ENCODE measurements around the gene NFAT5. TPM values are rescaled to one million over a fixed set of nuclear protein-coding genes. Genes with fewer than 3 reads are reported as not detected.

Gene NFAT5
- polyA plus RNA-seq, 1 donor, result 68.1 TPM

DNA sequence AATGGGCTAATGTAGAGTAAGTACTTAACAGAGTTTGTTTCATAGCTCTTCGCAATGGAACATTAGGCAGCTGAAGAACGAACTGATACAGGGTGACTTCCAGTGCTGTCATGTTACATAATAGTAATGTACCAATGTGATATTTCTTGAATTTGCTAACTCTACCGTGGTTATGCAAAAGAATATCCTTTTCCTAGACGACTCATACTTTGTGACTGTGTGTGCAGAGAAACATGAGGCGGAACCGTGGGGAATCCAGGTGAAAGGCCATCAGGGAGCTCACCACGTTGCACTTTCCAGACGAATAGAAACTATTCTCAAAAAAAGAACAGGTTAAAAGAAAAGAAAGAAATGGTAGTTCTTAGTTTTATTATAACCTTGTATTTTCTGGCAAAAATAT is 175.8 kb downstream of the NFAT5 start:
- no peak for DNase-seq

DNA sequence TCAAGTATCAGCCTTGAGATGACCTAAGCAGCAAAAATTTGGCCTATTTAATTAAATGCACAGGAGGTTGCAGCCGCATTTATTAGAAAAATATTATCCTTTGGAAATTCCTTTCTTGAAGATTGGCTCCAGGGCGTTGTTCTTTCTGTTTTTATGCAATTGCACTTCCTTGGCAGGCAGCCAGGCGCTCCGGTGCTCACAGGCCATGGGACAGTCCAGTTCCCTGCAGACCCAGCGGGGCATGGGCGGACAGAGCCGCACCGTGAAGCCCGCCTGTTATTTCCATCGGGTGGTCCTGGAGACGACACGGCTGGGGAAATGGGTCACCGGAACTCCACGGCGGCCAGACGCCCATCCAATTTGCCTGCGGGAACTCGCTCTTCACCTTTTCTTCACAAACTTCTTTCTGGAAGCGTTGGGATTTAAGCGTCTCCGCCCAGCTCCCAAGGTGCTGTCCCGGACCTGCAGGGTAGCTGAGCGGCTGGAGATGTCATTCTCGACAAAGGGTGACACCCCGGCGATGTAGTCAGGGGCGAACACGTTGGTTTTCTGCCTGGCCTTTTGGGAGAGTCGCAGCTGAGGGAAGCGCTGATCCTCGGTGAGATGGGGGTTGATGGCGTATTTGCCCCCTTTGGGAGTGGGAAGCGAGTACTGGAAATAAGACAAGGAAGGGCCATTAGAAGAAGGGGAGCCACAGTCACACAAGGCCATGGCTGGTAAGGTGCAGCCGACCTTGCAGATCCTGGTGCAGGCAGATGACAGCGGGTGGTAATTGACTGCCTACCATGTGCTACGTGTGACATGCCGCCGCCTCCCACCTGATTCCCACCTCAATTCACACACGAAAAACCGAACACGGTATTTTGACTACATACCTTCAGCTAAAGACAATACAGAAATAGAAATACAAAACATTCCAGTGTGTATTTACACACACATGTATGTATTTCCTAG is 176.5 kb downstream of the NFAT5 start:
- peak; percentile 45 for DNase-seq

DNA sequence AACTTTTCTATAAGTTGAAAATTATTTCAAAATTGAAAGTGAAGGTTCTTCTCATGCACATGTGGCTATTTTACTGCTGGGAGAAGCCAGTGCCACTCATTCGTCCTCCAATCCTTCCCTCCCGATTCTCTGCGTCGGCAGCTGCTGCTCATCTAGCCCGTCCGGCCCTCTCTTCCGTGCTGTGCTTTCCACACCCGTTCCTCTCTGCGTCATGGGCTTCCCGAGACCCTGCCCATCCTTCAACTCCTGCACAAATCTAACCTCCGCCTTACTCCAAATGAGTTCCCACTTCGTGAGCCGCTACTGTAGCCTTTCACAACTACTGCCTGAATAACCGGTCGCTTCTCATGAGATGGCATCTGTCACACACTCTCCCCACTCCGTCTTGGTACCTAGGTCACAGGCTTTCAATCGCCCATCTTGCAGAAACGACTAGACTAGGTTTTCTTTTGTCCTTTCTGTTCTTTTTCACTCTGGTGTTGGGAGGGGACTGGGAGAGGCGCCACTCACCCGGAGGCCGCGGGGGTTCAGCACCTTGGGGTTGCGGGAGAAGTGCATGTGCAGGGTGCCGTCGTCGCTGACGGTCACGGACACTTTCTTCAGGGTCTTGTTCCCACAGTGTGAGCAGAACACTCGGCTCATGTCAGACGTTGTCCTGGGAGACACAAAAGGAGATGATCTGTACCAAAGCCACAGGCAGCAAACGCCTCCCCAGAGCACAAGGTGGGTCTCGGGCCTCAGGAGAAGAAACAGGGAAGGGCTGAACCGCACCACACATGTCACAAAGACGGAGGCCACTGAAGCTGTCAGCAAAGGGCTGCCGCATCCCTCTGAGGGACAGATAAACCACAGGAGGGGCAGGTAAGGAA is 178.8 kb downstream of the NFAT5 start:
- DNase-seq, result no peak

DNA sequence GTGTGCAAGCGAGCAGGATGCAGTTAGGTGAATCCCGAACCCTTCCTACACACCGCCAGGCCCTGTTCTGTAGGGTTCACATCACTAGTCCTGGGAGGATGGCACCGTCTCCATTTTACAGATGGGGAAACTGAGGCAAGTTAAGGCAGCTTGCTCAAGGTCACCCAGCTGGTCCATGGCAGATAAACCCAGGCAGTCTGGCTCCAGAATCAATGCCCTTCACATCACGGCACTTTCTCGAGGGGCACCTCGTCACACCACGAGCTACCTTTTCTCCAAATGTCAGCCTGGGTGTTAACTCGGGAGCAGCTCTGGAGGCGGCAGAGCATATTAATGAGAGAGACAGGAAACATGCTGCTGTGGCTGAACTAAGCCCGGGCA is 179.5 kb downstream of the NFAT5 start:
- DNase-seq, result no peak

DNA sequence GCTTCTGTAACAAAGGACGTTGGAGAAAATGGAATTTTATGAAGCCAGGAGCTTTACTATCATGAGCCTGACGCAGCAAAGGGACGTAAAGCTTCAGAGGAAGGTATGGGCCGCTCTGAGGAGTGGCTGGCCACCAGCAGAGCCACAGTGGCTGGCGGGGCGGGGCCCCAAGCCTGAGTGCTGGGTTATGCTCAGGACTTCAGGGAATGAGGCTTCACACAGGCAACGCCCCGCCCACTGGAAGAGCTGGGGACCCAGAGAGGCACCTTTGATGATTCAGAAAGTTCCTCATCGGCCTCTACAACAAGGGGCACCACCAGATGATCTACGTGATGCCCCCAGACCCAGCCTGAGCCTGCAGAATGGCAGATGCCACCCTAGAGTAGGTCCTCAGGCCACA is 180.2 kb downstream of the NFAT5 start:
- DNase-seq, result no peak

DNA sequence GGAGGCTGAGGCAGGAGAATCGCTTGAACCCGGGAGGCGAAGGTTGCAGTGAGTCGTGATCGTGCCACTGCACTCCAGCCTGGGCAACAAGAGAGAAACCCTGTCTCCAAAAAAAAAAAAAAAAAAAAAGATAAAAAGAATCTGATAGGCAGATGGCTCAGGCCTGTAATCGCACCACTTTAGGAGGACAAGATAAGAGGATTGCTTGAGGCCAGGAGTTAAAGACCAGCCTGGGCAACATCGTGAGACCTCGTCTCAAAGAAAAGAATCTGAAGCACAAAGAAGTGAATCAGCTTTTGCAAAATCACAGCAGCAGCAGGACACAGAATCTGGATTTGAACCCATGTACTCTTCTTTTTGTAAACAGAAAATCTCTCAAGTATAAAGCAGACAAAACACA is 181.3 kb downstream of the NFAT5 start:
- DNase-seq, result no peak

DNA sequence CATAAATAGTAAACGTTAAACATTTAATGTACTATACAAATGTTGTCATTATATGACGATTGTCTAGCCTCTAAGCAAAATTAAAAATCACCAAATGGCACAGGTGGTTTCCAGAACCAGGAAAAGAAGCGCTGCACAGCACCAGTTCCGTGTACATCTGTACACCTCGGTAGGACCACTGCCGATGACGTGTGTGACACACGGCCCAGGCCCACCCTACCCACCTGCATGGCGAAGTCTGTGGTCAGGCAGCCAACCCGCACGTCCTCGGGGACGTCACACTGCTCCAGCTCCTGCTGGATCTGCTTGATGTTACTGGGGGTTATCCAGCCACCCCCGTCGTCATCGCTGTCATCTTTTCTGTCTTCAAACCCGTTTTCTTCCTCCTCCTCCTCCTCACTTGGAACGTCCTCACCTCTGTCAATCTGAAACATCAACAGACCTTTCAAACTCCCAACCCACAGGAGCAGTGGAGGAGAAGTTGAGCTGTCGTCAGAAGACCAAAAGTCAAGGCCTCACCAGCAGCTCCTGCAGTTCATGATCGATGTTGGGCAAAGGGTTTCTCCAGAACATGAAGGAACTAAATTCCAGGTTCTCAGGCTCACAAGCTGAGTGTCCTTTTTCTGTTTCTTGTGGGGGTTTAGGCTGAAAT is 183.1 kb downstream of the NFAT5 start:
- DNase-seq, result no peak

DNA sequence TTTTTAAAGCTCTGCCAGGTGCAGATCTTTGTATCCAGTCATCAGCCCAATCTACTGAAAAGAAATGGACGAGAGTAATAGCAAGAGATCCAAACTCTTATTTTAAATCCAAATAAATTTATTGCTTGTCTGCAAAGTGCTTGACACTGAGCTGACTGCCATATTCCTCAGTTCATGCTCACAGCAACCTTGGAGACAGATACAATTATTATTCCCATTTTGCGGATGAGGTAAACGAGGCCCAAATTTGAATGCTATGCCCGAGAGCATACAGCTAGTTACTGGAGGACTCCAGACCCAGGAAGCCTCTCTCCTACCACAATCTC is 188.3 kb downstream of the NFAT5 start:
- DNase-seq, result no peak

Other genes with a start within 250 kb of the NFAT5 start
- 2.9 TPM for gene PDF, start 235.4 kb upstream of the NFAT5 start, polyA plus RNA-seq (ENCODE audit: insufficient read length)
- 39.5 TPM for gene COG8, start 226.4 kb upstream of the NFAT5 start, polyA plus RNA-seq (ENCODE audit: insufficient read length)
- 38.9 TPM for gene NIP7, start 226.2 kb upstream of the NFAT5 start, polyA plus RNA-seq (ENCODE audit: insufficient read length)
- gene TMED6, start 214.2 kb upstream of the NFAT5 start, polyA plus RNA-seq (ENCODE audit: insufficient read length), result 2.6 TPM
- 46.8 TPM for gene TERF2, start 180.0 kb upstream of the NFAT5 start, polyA plus RNA-seq (ENCODE audit: insufficient read length)
- 151 TPM for gene CYB5B, start 141.3 kb upstream of the NFAT5 start, polyA plus RNA-seq (ENCODE audit: insufficient read length)
- gene NQO1, start 160.6 kb downstream of the NFAT5 start, polyA plus RNA-seq (ENCODE audit: insufficient read length), result 24.4 TPM
- 66.0 TPM for gene NOB1, start 189.0 kb downstream of the NFAT5 start, polyA plus RNA-seq (ENCODE audit: insufficient read length)
- gene WWP2, start 196.4 kb downstream of the NFAT5 start, polyA plus RNA-seq (ENCODE audit: insufficient read length), result 46.2 TPM

Data from left kidney (tissue), 2 donors.